GM12892 (cell line): ENCODE results near the gene KCNJ3.

Experiments
- POLR2A ChIP-seq: IDR thresholded peaks from 2 replicates; pipeline ENCODE4 v1.6.1; 2011; ENCODE audit warnings: low read depth, low read length, control low read depth
- POLR2AphosphoS5 ChIP-seq: IDR thresholded peaks from 2 replicates; pipeline ENCODE4 v1.6.1; 2011; ENCODE audit warnings: low read depth, low read length, control low read depth

DNA sequence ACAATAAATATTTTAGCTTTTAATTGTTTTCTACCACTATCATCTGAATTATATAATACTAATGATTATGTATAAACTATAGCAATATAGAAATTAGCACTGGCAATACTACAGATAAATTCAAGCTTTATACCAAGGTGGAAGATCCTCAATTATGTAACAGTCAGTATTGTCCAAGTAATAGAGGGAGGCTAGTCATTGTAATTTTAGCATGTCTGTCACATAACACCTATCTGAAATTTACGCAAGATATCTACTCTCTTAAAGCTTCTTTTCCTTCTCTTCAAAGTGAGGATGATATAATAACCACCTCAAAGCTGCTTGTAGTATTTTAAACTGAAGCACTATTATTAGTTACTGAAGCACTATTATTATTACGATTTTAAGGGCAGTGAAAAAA is 12.2 kb downstream of the KCNJ3 start:
- TF ChIP-seq POLR2A (no peak), POLR2AphosphoS5 (no peak)
